GM21515 (cell line): ENCODE results near the gene C17orf50.

Source experiments
- ATAC-seq: cut with Tn5 transposase; IDR thresholded peaks from one replicate; pipeline ENCODE4 v1.9.1; 2021; ENCODE audit not compliant: unreplicated experiment

C17orf50 gene

GRCh38 chr17:35733366-35733765 is 27.3 kb upstream of the C17orf50 start:
- no peak for ATAC-seq

GRCh38 chr17:35734396-35734795 is 26.3 kb upstream of the C17orf50 start:
- ATAC-seq, result no peak

- ATAC-seq, result no peak
Measured at GRCh38 chr17:35735036-35735805, 25.5 kb upstream of the C17orf50 start.

DNA sequence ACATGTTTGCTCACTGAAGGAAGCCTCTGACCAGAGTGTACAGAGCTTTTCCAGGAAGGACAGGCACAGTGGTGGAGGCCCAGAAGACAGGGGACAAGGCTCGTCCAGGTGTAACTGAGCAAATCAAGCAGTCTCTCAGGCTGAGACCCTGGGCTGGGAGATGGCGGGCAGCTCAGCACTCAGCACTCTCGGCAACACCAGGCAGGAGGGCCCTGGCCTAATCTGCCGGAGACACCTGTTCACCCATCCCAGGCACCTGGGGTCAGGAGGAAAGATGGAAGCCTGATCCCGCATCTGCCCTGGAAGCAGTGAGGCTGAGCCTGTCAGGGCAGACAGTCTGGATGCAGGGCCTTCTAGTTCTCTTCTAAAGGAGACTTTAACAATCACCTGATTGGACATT is 24.5 kb upstream of the C17orf50 start:
- ATAC-seq, result no peak

DNA sequence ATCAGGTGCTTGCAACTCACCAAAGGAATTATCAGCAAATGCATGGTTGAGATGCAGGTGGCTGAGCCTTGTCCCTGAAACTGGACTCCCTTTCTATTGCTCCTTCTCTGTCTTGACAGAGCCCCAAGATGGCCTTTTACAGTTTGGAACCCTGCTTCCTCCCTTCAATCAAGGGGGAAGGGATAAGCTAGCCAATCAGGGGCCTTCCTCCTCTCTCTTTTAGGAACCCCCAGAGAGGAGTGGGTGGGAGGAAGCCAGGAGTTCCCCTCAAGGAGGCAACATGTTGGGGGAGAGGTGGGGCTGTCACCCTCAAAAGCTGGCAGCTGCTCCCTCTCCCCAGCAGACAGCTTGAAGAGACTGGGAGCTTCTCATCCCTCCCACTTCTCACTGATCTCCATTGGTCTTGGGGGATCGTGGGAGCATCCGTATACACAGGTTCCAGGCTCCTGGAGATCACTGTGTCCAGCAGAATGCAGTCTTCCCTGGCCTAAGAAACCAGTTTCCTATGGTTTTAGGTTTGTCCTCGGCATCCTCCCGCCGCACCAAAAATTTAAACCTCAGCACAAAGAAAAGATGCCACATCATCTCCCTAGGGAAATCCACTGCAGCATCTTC is 22.1 kb upstream of the C17orf50 start:
- no peak for ATAC-seq

DNA sequence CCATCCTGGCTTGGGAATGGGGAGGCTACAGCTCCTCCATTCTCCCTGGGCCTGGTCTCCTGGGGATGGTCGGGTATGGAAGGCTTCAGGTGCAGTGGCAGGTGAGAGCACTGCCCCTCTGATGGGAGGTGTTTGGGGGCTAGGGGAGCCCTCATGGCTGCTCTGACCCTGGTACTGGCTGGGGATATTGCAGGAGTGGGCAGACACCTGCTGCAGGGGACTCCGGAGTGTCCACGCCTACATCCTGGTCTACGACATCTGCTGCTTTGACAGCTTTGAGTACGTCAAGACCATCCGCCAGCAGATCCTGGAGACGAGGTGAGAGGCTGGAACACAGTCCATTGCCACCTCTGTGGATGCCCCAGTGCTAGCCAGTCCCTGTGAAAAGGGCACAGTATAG is 20.5 kb upstream of the C17orf50 start:
- ATAC-seq, result no peak

- ATAC-seq, result no peak
Measured at GRCh38 chr17:35740997-35741931, 19.4 kb upstream of the C17orf50 start.

DNA sequence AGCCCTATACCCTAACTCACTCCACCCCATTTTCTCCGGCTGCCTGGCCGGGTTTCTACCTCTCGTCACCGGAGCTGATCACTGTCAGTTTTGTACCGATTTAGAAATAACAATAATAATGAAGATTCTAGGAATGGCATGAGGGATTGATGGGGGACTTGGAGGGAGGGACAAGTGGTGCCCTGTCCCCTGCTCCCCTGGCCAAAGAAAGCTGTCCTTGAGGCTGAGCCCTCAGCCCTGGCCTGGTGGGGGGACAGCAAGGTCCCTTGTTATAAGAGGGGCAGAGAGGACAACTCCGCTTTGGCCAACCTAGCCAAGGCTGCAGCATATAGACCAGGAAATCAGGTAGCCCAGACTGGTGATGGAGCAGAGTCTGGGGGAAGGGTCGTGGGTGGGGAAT is 18.2 kb upstream of the C17orf50 start:
- no peak for ATAC-seq

DNA sequence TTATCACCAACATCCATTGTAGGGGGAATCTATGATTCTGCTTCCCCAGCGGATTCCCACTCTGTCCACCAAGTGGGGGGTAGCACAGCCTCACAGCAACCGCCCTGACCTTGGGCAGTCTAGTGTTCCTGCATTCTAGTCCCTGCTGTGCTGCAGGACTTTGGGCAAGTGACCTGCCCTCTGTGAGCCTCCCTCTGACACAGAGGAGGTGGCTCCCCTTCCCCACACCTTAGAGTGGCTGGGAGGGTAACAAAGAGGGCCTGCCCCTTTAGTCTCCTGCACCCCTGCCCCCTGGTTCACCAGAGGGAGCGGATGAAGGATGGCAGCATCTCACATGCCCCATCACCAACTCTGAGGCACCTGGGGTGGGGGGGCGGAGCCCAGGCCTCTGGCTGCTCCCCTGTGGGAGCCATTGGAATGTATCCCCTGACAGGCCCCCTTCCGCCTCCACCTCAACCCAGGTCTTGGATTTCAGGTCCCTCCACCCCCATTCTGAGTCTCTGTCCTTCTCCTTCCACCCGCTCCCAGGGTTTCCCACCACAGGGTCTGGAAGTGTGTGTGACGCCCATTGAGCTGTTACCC is 17.7 kb upstream of the C17orf50 start:
- ATAC-seq, result no peak

DNA sequence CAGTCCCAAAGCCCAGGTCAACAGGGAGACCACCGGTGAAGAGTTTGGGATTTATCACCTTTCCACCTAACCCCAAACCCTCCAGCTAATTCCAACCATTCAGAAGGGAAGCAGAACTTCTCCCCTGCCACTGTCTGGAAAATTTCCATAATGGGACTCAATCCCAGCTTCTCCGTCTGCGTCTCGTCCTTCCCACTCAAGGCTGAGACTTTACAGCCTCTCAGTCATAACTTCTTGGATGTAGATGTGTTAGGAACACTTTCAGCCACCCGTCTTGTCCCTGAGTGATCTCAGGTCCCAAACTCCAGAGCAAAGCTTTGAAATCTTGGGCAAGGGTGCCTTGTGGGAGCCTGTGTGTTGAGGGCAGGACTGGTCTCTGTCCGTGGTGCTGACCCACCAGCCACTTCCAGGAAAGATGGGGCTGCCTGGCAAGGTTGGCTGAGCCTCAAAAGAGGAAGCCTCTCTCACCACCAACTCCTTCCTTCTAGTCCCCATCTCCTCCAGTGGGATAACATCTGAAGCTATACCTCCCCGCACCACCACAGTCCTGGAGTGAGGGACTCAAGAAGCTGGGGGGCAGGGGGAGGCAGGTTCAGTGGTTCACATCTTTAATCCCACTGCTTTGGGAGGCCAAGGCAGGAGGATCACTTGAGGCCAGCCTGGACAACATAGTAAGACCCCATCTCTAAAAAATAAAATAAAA is 16.9 kb upstream of the C17orf50 start:
- ATAC-seq, result no peak

DNA sequence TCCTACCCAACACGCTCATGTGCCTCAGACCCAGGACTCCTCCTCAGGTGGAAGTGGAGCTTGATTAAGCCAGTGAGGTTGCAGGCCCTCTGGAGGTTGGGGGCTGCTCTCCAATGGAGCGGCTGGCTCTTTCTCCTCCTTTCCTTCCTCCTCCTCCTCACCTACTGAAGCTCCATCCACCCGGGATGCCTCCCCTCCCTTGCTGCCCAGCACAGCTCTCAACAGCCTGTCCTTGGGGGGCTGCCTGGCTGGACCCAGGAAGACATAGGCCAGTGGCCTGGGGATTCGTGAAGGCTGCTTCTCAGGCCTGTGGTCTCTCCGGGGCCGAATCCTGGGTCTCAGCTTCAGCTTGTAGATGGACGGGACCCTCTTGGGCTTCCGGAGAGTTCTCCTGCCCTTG is 15.9 kb upstream of the C17orf50 start:
- no peak for ATAC-seq

GRCh38 chr17:35745246-35745645 is 15.4 kb upstream of the C17orf50 start:
- no peak for ATAC-seq

DNA sequence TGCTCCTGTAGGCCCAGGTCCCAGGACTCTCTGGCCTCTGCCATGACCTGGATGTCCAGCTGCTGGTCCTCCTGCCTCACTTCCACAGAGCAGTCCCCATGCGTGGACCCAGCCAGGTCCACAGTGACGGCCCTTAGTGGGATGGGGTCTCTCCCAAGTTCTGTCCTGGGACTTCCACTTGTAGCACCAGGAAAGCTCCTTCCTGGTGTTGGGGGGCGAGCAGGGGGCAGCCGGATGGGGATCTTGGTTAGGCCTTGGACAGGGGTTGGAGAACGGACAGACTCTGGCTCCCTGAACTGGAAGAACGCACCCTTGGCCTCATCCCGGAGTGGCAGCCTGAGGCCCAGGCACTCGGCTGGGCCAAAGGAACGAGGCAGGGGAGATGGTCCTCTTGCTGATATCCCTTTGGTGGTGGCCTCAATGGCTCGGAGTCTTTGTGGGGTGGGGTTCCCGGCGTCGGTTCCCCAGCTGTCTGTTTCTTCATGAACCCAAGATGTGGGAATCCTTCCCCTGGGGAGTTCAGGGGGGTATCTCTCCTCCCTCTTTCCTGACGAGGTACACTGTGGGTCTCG is 14.9 kb upstream of the C17orf50 start:
- no peak for ATAC-seq

GRCh38 chr17:35747540-35748017 is 13.1 kb upstream of the C17orf50 start:
- peak; percentile 58 for ATAC-seq

GRCh38 chr17:35748341-35748841 is 12.3 kb upstream of the C17orf50 start:
- ATAC-seq, result no peak

DNA sequence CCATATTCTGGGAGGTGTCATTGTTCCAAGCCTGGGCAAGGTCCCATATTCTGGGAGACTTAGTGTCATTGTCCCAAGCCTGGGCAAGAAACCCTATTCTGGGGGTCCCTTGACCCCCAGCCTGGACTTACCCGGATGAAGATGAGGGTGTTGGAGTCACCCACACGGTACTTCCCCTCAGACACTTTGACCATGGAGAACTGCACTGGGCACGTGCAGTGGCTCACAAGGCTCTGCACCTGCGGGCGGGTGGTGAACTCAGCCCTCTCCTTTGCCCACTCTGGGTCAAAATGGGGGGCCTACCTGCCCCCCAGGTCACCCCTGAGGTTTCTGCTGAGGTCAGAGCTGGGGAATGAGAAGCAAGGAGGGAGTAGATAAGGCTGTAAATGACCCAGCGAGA is 11.7 kb upstream of the C17orf50 start:
- no peak for ATAC-seq

DNA sequence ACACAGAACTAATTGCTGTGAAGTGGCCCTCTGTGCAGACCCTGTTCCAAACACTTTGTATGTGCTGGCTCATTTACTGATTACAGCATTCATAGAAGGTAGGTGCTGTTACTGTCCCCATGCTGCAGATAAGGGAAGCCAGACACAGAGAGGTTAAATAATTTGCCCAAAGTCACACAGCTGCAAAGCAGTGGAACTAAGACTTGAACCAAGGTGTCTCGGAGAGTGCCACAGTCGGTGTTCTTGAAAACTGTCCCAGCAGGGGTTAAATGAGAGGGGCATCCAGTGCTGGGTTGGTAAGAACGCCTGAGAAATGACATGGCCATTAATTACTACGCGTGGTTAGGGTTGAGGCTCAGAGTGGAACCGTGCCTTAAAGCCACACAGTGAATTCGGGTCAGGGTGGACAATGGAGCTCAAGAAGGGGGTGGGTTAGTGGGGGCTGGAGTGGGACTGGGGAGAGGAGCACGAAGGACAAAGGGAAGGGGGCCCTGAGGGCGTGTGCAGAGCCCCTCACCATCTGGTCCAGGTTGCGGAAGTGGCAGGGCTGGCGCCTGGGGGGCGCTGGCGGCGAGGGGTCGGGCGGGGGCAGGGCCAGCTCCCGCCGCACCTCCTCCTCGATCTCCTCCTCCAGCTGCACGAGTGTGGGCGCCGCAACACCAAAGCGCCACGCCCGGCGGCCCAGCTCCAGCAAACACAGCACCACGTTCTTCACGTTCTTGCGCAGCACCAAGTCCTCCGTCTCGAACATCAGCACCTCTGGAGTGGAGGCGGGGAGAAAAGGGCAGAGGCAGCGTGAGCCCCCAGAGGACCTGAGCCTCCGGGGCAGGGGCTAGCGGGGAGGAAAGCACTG is 10.9 kb upstream of the C17orf50 start:
- ATAC-seq, result no peak

DNA sequence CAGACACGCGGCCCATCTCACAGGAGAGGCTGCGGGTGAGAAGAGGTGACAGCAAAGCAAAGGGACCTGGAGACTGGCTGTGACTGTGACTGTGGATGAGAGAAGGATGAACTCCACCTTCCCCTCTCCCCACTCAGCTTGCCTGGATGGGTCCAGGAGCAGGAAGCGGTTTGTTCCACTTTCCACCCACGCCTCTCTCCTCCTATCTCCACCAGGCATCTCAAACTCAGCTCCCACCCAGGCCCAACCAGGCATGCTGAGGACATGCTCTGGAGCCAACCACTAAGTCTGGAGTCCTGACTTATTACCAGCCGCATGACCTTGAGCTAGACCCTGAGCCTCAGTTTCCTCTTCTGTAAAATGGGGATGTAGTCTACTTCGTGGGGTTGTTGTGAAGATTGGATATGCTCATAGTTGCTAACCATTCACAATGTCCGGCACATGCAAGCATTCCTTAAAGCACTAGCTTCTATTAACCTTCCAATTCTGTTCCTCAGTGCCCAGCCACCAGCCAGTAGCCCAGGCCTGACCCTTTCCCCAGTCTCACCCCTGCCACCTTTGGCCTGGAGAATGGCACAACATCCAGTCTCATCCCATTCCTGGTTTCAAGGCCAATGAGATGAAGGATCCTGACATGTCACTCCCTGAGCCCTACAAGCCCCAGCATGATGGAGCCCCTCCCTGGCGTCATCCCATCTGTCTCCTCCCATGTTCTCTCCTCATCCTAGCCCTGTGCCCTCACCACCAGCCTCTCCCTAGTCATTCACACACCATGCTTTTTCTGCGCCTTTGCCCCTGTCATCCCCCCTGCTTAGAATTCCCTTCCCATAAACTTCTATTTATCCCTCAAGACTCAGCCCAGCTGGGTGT is 9.9 kb upstream of the C17orf50 start:
- ATAC-seq, result no peak
